ENCODE measurements around the gene SYT1. TPM values are rescaled to one million over a fixed set of nuclear protein-coding genes. Genes with fewer than 3 reads are reported as not detected.
"Not testable (repeated sequence)": the region's sequence is repeated elsewhere in the genome, so short reads cannot be mapped to it uniquely, and the experiment has no call there.

Gene SYT1
- polyA plus RNA-seq, 10 donors, result 1.2 to 2.6 (median 1.7) TPM

- DNase-seq, result no peak
Observed at GRCh38 chr12:79140711-79141110, 276.1 kb downstream of the SYT1 start.

DNA sequence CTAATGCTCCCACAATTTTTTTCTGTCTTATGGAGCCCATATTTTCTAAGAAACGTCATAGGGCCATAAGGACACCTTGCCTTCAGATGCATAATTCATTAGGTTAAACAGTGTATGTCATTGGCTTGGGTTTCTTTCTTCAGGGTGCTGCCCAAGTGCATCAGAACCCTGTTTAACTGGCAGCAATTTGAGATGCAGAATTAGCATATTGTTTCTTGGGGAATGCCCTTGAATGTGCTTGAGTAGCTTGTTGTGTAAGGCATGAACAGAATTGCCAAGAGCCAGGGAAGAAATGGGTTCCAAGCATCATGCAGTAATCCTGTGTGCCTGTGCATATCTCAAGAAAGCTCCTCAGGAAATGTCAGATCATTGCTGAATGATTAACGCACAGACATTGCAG, 277.2 kb downstream of the SYT1 start:
- no peak for DNase-seq

- DNase-seq, result no peak
Observed at GRCh38 chr12:79143803-79144202, 279.2 kb downstream of the SYT1 start.

GRCh38 chr12:79151956-79152355, 287.4 kb downstream of the SYT1 start:
- no peak for DNase-seq

DNA sequence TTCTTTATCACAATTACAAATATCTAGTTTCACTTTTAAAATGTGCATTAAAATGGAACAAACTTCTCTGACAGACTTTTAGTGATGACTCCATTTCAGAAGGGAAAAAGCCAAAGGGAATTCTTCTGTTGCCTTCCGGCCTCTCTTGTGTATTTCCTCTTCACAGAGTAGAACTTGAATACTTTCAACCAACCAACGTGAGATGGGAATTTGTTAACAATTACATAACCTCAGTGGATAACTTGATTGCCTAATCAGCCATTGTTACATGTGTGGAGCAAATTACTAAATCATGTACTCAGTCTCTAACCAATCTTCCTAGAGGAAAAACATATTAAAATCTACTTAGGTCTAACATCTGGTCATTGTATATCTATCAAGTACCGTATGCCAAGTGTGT, 291.1 kb downstream of the SYT1 start:
- peak; percentile 8 to 43 (median 9) for DNase-seq

DNA sequence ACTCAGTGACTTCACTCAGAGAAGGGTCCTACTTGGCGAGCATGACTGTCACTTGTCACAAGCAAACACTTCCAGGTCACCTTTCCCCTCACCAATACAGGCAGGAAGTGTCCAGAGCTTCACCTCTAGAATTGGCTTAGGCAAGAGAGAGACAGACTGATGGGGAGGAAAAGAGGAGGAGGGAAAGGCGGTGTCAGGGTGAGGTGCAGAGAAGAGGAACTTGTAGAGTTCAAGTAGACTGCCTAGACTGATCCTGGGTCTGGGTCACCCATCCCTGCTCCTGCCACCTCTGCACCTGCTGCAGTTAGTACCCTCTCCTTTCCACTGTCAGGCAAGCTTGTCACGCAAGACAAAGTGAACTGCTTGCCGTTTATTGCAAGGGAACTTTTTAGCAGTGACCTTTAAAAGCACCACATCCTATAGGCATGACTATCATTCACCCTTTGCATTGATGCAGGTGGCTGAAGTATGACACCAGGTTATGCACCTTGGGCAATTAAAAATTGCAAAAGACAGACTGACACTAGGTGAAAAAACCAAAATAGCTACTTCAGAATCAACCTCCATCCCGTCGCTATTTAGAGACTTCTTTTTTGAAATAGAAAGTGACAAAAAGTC, 292.4 kb downstream of the SYT1 start:
- no peak for DNase-seq

DNA sequence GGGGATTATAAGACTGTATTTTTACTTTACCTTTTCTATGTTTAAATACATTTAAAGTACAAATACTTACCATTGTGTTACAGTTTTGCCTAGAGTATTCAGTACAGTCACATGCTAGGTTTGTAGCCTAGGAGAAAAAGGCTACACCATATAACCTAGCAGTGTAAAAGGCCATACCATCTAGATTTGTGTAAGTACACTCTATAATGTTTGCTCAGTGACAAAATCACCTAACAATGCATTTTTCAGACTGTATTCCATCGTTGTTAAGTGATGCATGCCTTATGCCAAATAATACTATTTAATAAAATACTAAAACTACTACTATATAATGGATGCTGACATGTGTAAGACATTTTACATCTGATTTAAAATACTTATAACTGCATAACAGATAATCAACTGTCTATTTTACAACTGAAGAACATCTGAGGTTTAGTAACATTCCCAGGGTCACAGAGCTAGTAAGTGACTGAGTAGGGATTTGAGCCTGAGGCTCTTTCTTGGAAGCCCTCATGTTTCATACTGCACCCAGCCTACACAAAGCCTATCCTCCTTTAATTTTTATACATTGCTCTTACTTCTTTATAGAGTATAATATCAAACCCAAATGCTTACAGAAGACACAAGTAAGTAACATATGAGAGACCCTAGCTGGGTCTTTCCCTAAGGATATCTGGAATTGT, 296.8 kb downstream of the SYT1 start:
- DNase-seq, result no peak

- DNase-seq, result no peak
Observed at GRCh38 chr12:79162147-79162772, 297.7 kb downstream of the SYT1 start.

DNA sequence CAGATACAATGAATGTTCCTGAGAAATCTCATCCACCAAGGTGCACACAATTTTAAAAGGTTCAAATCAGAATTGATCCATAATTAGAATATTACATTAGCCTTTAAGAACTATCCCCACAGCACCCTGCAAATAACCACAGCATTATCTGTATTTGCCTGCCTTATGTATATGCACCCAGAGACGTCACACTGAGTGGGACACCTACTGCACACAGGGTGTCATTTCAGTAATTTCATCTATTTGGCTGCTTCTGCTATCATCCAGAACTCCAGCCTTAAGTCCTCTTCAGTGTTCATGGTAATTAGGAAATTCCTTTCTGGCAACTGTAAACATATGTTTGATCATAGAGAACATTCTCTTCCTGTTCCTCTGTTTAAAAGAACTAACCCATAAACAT, 298.4 kb downstream of the SYT1 start:
- no peak for DNase-seq

GRCh38 chr12:79164890-79165289, 300.3 kb downstream of the SYT1 start:
- no peak for DNase-seq

- DNase-seq, result no peak
Observed at GRCh38 chr12:79168687-79169086, 304.1 kb downstream of the SYT1 start.

DNA sequence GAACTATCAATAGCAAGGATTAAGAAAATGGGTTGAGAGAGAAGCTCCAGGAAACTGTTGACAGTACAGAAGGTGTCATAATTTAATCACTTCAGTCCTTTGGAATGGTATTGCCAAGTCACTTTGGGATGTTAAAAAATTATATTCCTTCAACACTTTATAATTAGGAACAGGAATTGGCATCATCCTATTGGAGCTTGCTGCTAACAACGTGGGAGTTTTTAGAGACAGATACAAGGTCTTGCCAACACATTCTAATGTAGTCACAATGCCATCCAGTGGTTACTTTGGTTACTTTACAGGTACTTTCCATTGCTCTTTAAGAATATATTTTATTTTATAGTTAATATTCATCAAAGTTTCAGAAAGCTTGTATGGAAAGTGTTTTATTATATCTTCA, 310.1 kb downstream of the SYT1 start:
- DNase-seq, result peak in 2 of 3 donors; percentile 17 to 42

DNA sequence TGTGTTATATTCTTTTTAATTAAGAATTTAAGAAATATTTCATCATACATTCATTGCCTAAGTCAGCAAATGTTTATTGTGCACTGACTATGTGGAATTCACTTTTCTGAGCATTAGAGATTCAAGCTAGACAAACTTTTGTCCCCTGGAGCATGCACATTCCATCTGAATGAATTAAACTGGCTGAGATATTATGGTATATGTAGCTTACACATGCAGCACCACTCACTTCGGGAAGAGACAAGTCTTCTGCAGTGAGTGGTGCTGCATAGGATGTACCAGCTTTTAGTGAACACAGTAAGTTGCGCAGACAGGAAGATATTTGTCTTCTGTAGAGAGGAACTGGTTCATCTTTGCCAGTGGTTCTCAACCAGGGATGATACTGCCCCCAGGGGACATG, 318.4 kb downstream of the SYT1 start:
- no peak for DNase-seq

- DNase-seq, result no peak
Observed at GRCh38 chr12:79183926-79184325, 319.4 kb downstream of the SYT1 start.

DNA sequence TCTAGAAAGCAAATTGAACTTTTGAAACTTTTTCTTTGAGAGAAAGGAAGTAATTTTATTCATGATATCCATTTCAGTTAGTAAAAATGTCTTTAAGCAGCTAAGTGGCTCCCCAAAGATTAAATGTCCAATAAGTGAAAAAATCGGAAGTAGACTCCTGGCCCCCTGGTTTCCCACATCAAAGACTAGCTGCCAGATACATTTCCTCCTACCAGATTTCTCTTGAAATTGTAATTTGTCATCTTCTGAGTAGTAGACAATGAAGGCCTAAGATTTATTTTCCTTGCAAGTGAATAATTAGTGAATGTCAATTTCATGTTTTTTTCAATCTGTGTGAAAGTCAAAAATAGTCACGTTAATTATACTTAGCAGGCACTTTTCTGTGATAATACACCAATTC, 321.9 kb downstream of the SYT1 start:
- DNase-seq, result no peak

- DNase-seq, result no peak
Observed at GRCh38 chr12:79187032-79187431, 322.5 kb downstream of the SYT1 start.

- DNase-seq, result no peak
Observed at GRCh38 chr12:79191391-79191790, 326.8 kb downstream of the SYT1 start.

DNA sequence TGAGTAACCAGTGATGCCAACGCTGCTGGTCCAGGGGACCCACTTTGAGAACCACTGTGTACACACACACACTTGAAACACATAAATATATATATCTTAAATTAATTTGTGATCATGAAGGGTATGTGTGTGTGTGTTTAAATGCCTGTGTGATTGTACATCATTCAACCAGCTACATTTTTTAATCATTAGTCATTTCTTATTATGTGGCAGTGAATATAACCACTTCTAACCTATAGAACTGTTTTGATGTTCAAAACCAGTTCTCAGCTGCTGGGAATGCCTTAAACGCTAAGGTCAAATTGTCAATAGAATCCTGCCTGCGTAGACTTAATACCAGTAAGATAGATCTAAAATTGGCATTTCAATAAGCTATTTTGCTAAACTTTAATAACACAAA, 330.0 kb downstream of the SYT1 start:
- no peak for DNase-seq

DNA sequence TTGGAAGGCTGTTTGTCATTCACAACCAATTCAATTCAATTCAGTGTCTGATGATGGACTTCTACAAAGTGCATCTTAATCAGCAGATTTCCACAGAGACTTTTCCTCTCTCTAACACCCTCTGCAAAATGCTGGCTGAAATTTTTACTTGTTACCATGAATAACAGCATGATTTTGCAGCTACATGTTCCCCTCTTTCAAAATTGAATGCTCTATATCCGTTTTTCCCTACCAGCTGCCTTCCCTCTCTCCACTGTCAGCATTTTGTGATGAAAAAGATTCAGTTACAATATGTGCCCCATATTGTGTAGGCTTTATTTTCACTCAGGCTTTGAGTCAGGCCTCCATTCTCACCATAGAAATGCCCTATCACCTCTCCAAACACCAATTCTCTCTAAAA, 334.6 kb downstream of the SYT1 start:
- no peak for DNase-seq

DNA sequence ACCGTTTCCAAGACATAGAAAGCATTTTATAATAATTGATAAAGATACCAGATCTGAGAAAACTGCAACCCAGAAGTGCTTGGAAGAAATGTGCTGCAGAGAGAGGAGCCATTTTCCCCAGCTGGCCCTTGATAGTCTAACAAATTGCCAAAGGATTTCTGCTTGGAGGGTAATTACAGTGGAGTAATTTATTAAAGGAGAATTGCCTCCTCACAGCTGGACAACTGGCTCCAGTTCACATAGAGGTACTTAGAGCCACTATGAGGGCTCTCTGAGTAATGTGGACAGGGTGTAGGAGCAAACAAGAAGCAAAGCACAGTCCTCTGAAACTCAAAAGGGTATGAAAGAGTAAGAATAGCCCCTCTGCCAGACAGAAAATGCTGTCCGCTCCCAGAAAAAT, 335.6 kb downstream of the SYT1 start:
- no peak for DNase-seq

- DNase-seq, result peak in 1 of 3 donors; percentile 56
Observed at GRCh38 chr12:79203058-79203647, 338.6 kb downstream of the SYT1 start.

DNA sequence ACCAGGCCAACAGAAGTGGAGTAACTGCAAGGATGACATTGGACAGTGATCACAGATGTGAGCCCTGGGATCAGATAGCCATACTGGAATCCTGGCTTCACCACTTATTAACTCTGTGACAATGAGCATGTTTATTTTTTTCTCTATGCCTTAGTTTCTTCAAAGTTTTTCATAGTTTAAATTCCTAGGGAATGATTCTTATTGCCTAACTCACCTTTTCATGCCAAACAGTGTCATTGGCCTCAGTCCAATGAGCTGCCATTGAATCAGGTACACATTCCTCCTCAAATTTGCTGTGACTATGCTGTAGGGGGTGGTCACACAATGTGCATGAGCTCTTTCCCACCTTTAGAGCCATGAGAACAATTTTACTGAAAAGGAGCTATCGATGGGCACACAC, 342.3 kb downstream of the SYT1 start:
- no peak for DNase-seq

DNA sequence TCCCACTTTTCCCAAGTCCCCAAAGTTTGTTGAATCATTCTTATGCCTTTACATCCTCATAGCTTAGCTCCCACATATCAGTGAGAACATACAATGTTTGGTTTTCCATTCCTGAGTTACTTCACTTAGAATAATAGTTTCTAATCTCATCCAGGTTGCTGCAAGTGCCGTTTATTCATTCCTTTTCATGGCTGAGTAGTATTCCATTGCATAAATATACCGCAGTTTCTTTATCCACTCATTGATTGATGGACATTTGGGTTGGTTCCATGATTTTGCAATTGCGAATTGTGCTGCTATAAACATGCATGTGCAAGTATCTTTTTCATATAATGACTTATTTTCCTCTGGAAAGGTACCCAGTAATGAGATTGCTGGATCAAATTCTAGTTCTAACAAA, 345.8 kb downstream of the SYT1 start:
- not testable (repeated sequence) for DNase-seq
